Neural progenitor cell (in vitro differentiated cells): ENCODE data around the gene SCAPER. TPM values are rescaled to one million over a fixed set of nuclear protein-coding genes. Genes with fewer than 3 reads are reported as not detected.

Experiments
- DNase-seq: peaks from one replicate; pipeline ENCODE4 v3.0.0-alpha.2; 2016; ENCODE audit warnings: low spot score
- H2AFZ ChIP-seq: fragments of 200-600 bp; sonication (generic); replicated peaks from 2 replicates; pipeline ENCODE4 v1.6.1; 2016; ENCODE audit warnings: antibody characterized with exemption
- H3F3A ChIP-seq: fragments of 200-600 bp; sonication (generic); 2 replicates; pipeline ENCODE4 v1.6.1; 2016; ENCODE audit warnings: antibody characterized with exemption, low read depth
- H3K27ac ChIP-seq: fragments of 200-600 bp; sonication (generic); 2 replicates; pipeline ENCODE4 v1.5.1; 2016; ENCODE audit warnings: mild to moderate bottlenecking
- H3K27me3 ChIP-seq: fragments of 200-600 bp; sonication (generic); 2 replicates; pipeline ENCODE4 v1.6.1; 2016; ENCODE audit warnings: mild to moderate bottlenecking, moderate library complexity
- H3K36me3 ChIP-seq: fragments of 200-600 bp; sonication (generic); 2 replicates; pipeline ENCODE4 v1.5.1; 2016
- H3K4me1 ChIP-seq: fragments of 200-600 bp; sonication (generic); 2 replicates; pipeline ENCODE4 v1.6.1; 2016; ENCODE audit warnings: mixed run types
- H3K4me2 ChIP-seq: fragments of 200-600 bp; sonication (generic); 2 replicates; pipeline ENCODE4 v1.6.1; 2016
- H3K4me3 ChIP-seq: fragments of 200-600 bp; sonication (generic); 2 replicates; pipeline ENCODE4 v1.5.1; 2016
- H3K79me2 ChIP-seq: fragments of 200-600 bp; sonication (generic); 2 replicates; pipeline ENCODE4 v1.6.1; 2016; ENCODE audit warnings: low read depth
- H3K9ac ChIP-seq: fragments of 200-600 bp; sonication (generic); 2 replicates; pipeline ENCODE4 v1.6.1; 2016
- H3K9me3 ChIP-seq: fragments of 200-600 bp; sonication (generic); 2 replicates; pipeline ENCODE4 v1.5.1; 2016; ENCODE audit warnings: low read depth
- H4K20me1 ChIP-seq: fragments of 200-600 bp; sonication (generic); 2 replicates; pipeline ENCODE4 v1.6.1; 2016; ENCODE audit warnings: low read depth
- H3K27ac Mint-ChIP-seq: 3 replicates; pipeline ENCODE4 v1.8.0; 2021; ENCODE audit warnings: mixed read lengths
- H3K27me3 Mint-ChIP-seq: 2 replicates; pipeline ENCODE4 v1.8.0; 2022; ENCODE audit warnings: low read depth, mild to moderate bottlenecking, inconsistent platforms, moderate library complexity, mixed read lengths; ENCODE audit not compliant: insufficient read depth
- H3K36me3 Mint-ChIP-seq: 3 replicates; pipeline ENCODE4 v1.8.0; 2021; ENCODE audit warnings: mixed read lengths
- H3K4me1 Mint-ChIP-seq: 3 replicates; pipeline ENCODE4 v1.8.0; 2021; ENCODE audit warnings: mixed read lengths
- H3K4me3 Mint-ChIP-seq: 3 replicates; pipeline ENCODE4 v1.8.0; 2021; ENCODE audit warnings: mild to moderate bottlenecking, moderate library complexity, mixed read lengths
- H3K9me3 Mint-ChIP-seq: 3 replicates; pipeline ENCODE4 v1.8.0; 2020; ENCODE audit warnings: mixed read lengths
- EZH2 ChIP-seq: fragments of 200-600 bp; sonication (generic); IDR thresholded peaks from 2 replicates; pipeline ENCODE4 v1.6.1; 2017; ENCODE audit warnings: antibody characterized with exemption, mild to moderate bottlenecking, moderate library complexity
- EZH2phosphoT487 ChIP-seq: fragments of 200-600 bp; sonication (generic); IDR thresholded peaks from 2 replicates; pipeline ENCODE4 v1.6.1; 2017; ENCODE audit warnings: antibody characterized with exemption
- total RNA-seq: library from RNA; depleted of rRNA; stranded (reverse); fragments of >200 nt; gene quantifications from 2 replicates; pipeline ENCODE4 v1.2.3, GENCODE V29; 2015; ENCODE audit warnings: low replicate concordance
- TF ChIP-seq, protein P1 (sequence below): fragments of 200-600 bp; sonication (generic); IDR thresholded peaks from 2 replicates; pipeline ENCODE4 v1.5.1; 2017; ENCODE audit warnings: antibody characterized with exemption, mild to moderate bottlenecking

SCAPER gene
- total RNA-seq, 1 donor from 2014 or later = 20.4 TPM

DNA sequence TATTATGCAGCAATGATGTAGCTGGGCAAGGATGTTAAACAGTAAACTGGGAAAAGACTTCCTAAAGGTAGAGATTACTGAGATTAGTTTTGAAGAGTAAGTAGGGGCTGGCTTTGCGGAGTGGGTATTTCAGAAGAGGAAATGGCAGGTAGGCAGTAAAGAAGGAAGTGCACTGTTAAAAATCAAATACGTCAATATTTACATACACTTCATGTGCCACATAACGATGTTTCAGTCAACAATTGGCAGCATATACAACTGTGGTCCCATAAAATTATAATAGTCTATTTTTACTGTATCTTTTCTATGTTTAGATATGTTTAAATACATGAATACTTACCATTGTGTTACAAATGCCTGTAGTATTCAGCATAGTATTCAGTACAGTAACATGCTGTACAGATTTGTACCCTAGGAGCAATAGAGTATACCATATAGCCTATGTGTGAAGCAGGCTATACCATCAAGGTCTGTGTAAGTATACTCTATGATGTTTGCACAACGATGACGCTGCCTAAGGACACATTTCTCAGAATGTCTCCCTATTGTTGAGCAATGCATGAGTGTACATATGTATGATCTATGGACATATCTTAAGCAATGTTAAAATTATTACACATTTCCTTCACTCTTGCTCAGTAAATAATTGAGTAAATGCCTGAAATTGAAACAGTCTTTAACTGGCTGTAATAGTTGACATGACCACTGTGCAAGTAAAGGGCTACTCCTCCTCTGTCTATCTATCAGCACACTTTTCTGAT, 371.9 kb downstream of the SCAPER start:
- no peaks in the 10 kb centered on the region for H3K27me3 Mint-ChIP-seq
- H3F3A ChIP-seq = no peaks in the 10 kb centered on the region
- H2AFZ ChIP-seq = no peak overlapping the region
- no peak overlapping the region for H3K4me3 Mint-ChIP-seq
- no peaks in the 10 kb centered on the region for H3K79me2 ChIP-seq
- H3K4me2 ChIP-seq = no peak overlapping the region
- no peak overlapping the region for H3K4me3 ChIP-seq
- no peak overlapping the region for H3K27ac ChIP-seq
- H4K20me1 ChIP-seq = no peaks in the 10 kb centered on the region
- DNase-seq = no peak
- H3K27ac Mint-ChIP-seq = no peak overlapping the region
- no peak for TF ChIP-seq EZH2
- TF ChIP-seq EZH2phosphoT487 = no peak
- TF ChIP-seq, protein P1, sequence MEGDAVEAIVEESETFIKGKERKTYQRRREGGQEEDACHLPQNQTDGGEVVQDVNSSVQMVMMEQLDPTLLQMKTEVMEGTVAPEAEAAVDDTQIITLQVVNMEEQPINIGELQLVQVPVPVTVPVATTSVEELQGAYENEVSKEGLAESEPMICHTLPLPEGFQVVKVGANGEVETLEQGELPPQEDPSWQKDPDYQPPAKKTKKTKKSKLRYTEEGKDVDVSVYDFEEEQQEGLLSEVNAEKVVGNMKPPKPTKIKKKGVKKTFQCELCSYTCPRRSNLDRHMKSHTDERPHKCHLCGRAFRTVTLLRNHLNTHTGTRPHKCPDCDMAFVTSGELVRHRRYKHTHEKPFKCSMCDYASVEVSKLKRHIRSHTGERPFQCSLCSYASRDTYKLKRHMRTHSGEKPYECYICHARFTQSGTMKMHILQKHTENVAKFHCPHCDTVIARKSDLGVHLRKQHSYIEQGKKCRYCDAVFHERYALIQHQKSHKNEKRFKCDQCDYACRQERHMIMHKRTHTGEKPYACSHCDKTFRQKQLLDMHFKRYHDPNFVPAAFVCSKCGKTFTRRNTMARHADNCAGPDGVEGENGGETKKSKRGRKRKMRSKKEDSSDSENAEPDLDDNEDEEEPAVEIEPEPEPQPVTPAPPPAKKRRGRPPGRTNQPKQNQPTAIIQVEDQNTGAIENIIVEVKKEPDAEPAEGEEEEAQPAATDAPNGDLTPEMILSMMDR = no peak
- H3K36me3 ChIP-seq = no peaks in the 10 kb centered on the region
- no peak overlapping the region for H3K9ac ChIP-seq
- no peaks in the 10 kb centered on the region for H3K36me3 Mint-ChIP-seq
- no peaks in the 10 kb centered on the region for H3K4me1 Mint-ChIP-seq
- H3K9me3 Mint-ChIP-seq = no peaks in the 10 kb centered on the region
- no peaks in the 10 kb centered on the region for H3K9me3 ChIP-seq
- no peaks in the 10 kb centered on the region for H3K27me3 ChIP-seq
- no peaks in the 10 kb centered on the region for H3K4me1 ChIP-seq

DNA sequence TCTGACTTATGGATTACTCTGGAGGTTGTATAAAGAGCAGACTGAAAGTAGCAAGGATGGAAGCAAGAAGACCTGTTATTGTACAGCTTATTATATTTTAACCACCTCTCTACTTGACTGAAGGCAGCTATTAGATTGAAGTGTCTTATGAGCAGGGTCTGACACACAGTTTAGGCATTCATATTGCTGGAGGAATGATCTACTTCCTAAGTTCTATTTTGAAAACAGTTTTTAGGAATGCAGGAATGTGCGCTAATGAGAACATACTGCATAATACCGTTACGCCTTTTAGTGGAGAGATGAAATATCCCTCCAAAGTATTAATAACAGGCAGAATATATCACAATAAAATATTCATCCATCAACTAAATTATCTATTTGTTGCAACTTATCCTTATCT, 375.2 kb downstream of the SCAPER start:
- no peak overlapping the region for H3K9ac ChIP-seq
- no peaks in the 10 kb centered on the region for H3F3A ChIP-seq
- TF ChIP-seq, protein P1 = no peak
- no peak for TF ChIP-seq EZH2phosphoT487
- TF ChIP-seq EZH2 = no peak
- Mint-ChIP-seq H3K27me3 (no peaks in the 10 kb centered on the region), H3K27ac (no peak overlapping the region), H3K36me3 (no peaks in the 10 kb centered on the region), H3K9me3 (no peaks in the 10 kb centered on the region), H3K4me3 (no peak overlapping the region), H3K4me1 (no peaks in the 10 kb centered on the region)
- no peak overlapping the region for H3K4me2 ChIP-seq
- H3K4me1 ChIP-seq = no peaks in the 10 kb centered on the region
- H3K9me3 ChIP-seq = no peaks in the 10 kb centered on the region
- no peak for DNase-seq
- no peaks in the 10 kb centered on the region for H3K27me3 ChIP-seq
- H3K36me3 ChIP-seq = no peaks in the 10 kb centered on the region
- no peak overlapping the region for H2AFZ ChIP-seq
- no peaks in the 10 kb centered on the region for H3K79me2 ChIP-seq
- H3K27ac ChIP-seq = no peak overlapping the region
- H3K4me3 ChIP-seq = no peak overlapping the region
- no peaks in the 10 kb centered on the region for H4K20me1 ChIP-seq

DNA sequence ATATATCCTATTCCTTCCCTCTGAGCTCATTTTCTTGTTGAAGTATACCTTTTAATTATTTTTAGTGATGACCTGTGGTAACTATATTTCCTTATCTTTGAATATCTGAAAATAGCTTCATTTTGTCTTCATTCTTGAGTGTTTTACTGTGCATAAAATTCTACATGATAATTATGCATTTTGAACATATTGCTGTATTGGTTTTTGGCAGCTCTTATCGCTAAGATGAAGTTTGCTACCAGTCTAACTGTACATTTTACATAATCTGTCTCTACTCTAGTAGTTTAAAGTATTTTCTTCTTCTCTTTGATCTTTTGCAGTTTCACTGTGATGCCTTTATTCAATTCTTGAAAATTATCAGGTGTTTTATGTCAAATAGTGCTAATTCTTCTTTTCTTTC, 379.0 kb downstream of the SCAPER start:
- DNase-seq = no peak
- Histone ChIP-seq H2AFZ (no peak overlapping the region), H4K20me1 (no peaks in the 10 kb centered on the region), H3K36me3 (no peaks in the 10 kb centered on the region), H3K27ac (no peak overlapping the region), H3K9me3 (no peaks in the 10 kb centered on the region), H3K79me2 (no peaks in the 10 kb centered on the region), H3F3A (no peaks in the 10 kb centered on the region), H3K9ac (no peak overlapping the region), H3K27me3 (no peaks in the 10 kb centered on the region), H3K4me2 (no peak overlapping the region), H3K4me1 (no peaks in the 10 kb centered on the region), H3K4me3 (no peak overlapping the region)
- Mint-ChIP-seq H3K36me3 (no peaks in the 10 kb centered on the region), H3K9me3 (no peaks in the 10 kb centered on the region), H3K27ac (no peak overlapping the region), H3K4me3 (no peak overlapping the region), H3K27me3 (peaks cover 2% of the 10 kb centered on the region), H3K4me1 (no peaks in the 10 kb centered on the region)
- TF ChIP-seq EZH2phosphoT487 (no peak), EZH2 (no peak)
- TF ChIP-seq, protein P1 = no peak
